Caco-2 (cell line): ENCODE data around the gene ZNF141. TPM values are rescaled to one million over a fixed set of nuclear protein-coding genes. Genes with fewer than 3 reads are reported as not detected.

Experiments used
- BruUV-seq: library from RNA; stranded (reverse); fragments of 400-500 nt; replicated peaks from 2 replicates; lab custom pipeline; 2021; lab: Mats Ljungman, UMichigan
- CTCF ChIA-PET: fragments of 300-600 bp; sonication (Branson Sonifier 250); formaldehyde crosslinking; loops from one replicate; lab custom pipeline; 2022; ENCODE audit warnings: antibody characterized with exemption; lab: Charles Lee
- POLR2A ChIA-PET: fragments of 300-600 bp; sonication (Branson Sonifier 250); formaldehyde crosslinking; loops from one replicate; lab custom pipeline; 2022; ENCODE audit warnings: antibody characterized with exemption; lab: Charles Lee
- DNase-seq, 2 experiments: peaks; one replicate each; pipeline versions ENCODE4 v3.0.0 to v3.0.0-alpha.2; 2020 to 2022
- H3K27me3 ChIP-seq: replicated peaks from 2 replicates; pipeline ENCODE4 v1.6.0; 2011; ENCODE audit warnings: low read length; ENCODE audit not compliant: control insufficient read depth, insufficient read depth
- H3K36me3 ChIP-seq: 2 replicates; pipeline ENCODE4 v1.5.1; 2011; ENCODE audit warnings: low read length; ENCODE audit not compliant: control insufficient read depth, insufficient read depth
- H3K4me1 ChIP-seq: fragments of 250-450 bp; sonication (Bioruptor Pico); 2 replicates; pipeline ENCODE4 v1.5.1; 2020; ENCODE audit warnings: mild to moderate bottlenecking
- H3K4me3 ChIP-seq: 2 replicates; pipeline ENCODE4 v1.5.1; 2011; ENCODE audit warnings: low read depth, mild to moderate bottlenecking, control low read depth, low read length
- H3K9me3 ChIP-seq: fragments of 250-450 bp; sonication (Bioruptor Pico); 2 replicates; pipeline ENCODE4 v1.5.1; 2020; ENCODE audit warnings: mild to moderate bottlenecking, moderate library complexity
- H3K27ac Mint-ChIP-seq: one replicate; pipeline ENCODE4 v1.8.0; 2022; ENCODE audit warnings: mixed read lengths; ENCODE audit not compliant: unreplicated experiment
- H3K27me3 Mint-ChIP-seq: one replicate; pipeline ENCODE4 v1.8.0; 2022; ENCODE audit warnings: mixed read lengths; ENCODE audit not compliant: insufficient read depth, unreplicated experiment
- H3K36me3 Mint-ChIP-seq: one replicate; pipeline ENCODE4 v1.8.0; 2022; ENCODE audit warnings: mild to moderate bottlenecking, mixed read lengths; ENCODE audit not compliant: insufficient read depth, unreplicated experiment
- H3K4me1 Mint-ChIP-seq: one replicate; pipeline ENCODE4 v1.8.0; 2022; ENCODE audit warnings: low read depth, mixed read lengths; ENCODE audit not compliant: unreplicated experiment
- H3K4me3 Mint-ChIP-seq: one replicate; pipeline ENCODE4 v1.8.0; 2022; ENCODE audit warnings: mild to moderate bottlenecking, moderate library complexity, mixed read lengths; ENCODE audit not compliant: unreplicated experiment
- H3K9me3 Mint-ChIP-seq: one replicate; pipeline ENCODE4 v1.8.0; 2022; ENCODE audit warnings: mixed read lengths; ENCODE audit not compliant: unreplicated experiment
- CTCF ChIP-seq, 2 experiments: fragments of 200-600 bp in 1 of 2; IDR thresholded peaks; 1 replicate in 1 of 2; 2 replicates in 1 of 2; pipeline versions ENCODE4 v1.5.1 to v1.8.0; 2011 to 2022; ENCODE audit warnings: antibody characterized with exemption in 1 of 2, control low read depth in 1 of 2, inconsistent platforms in 1 of 2, low read depth in 1 of 2, low read length in 1 of 2, mild to moderate bottlenecking in 1 of 2, moderate library complexity in 1 of 2; ENCODE audit not compliant: insufficient read depth in 1 of 2, severe bottlenecking in 1 of 2, unreplicated experiment in 1 of 2
- intact Hi-C: fragments of 100-400 bp; cut with micrococcal nuclease; formaldehyde crosslinking; loops from one replicate; pipeline ENCODE4 v1.10.0; 2022; ENCODE audit not compliant: unreplicated experiment
- total RNA-seq: library from RNA; stranded (reverse); gene quantifications from 2 replicates; pipeline ENCODE4 v1.2.3, GENCODE V29; 2022

ZNF141 gene
- total RNA-seq, 1 experiment from 2014 or later = 32.5 TPM

GRCh38 chr4:328729-329128, 8.9 kb upstream of the ZNF141 start:
- ChIA-PET POLR2A (no interaction called here), CTCF (no interaction called here)
- Mint-ChIP-seq H3K4me3 (no peak overlapping the region), H3K4me1 (no peaks in the 10 kb centered on the region), H3K27me3 (no peaks in the 10 kb centered on the region), H3K9me3 (peaks cover 12% of the 10 kb centered on the region), H3K36me3 (no peaks in the 10 kb centered on the region), H3K27ac (no peak overlapping the region)
- DNase-seq = peak in 1 of 2 experiments; percentile 2
- Histone ChIP-seq H3K4me3 (no peak overlapping the region), H3K27me3 (no peaks in the 10 kb centered on the region), H3K9me3 (no peaks in the 10 kb centered on the region), H3K4me1 (no peaks in the 10 kb centered on the region), H3K36me3 (no peaks in the 10 kb centered on the region)
- intact Hi-C loops = no loop called here
- BruUV-seq = no TSS peak
- TF ChIP-seq CTCF (IDR thresholded peaks at IDR 0.05; ENCODE audit: insufficient read depth in 1 of 2, low read depth in 1 of 2, low read length in 1 of 2, severe bottlenecking in 1 of 2, unreplicated experiment in 1 of 2) = no peak

GRCh38 chr4:335515-335914, 2.1 kb upstream of the ZNF141 start:
- no peaks in the 10 kb centered on the region for H3K27me3 ChIP-seq
- no peaks in the 10 kb centered on the region for H3K27me3 Mint-ChIP-seq
- H3K36me3 Mint-ChIP-seq = peaks cover 34% of the 10 kb centered on the region
- DNase-seq = no peak
- no TSS peak for BruUV-seq
- POLR2A ChIA-PET = no interaction called here
- 0 out of 2 replicates have a peak, but pooled peaks cover 4% of the 10 kb centered on the region for H3K4me1 ChIP-seq
- peak overlapping the region; percentile 97; the same call in 1 of the 2 replicates for H3K4me3 ChIP-seq
- H3K4me3 Mint-ChIP-seq = peak overlapping the region; percentile 67
- peaks cover 4% of the 10 kb centered on the region for H3K36me3 ChIP-seq
- no peak overlapping the region for H3K27ac Mint-ChIP-seq
- CTCF ChIA-PET = no interaction called here
- no peaks in the 10 kb centered on the region for H3K4me1 Mint-ChIP-seq
- peaks cover 6% of the 10 kb centered on the region for H3K9me3 Mint-ChIP-seq
- intact Hi-C loops = loop anchor here (10.0 kb wide), 1 partner anchor 139 kb away; no protein-coding TSS in a partner anchor
- no peak for TF ChIP-seq CTCF (IDR thresholded peaks at IDR 0.05; ENCODE audit: insufficient read depth in 1 of 2, low read depth in 1 of 2, low read length in 1 of 2, severe bottlenecking in 1 of 2, unreplicated experiment in 1 of 2)
- 0 out of 2 replicates have a peak, but pooled peaks cover 8% of the 10 kb centered on the region for H3K9me3 ChIP-seq

- no TSS peak for BruUV-seq
- intact Hi-C loops = loop anchor here (10.0 kb wide), 1 partner anchor 139 kb away; no protein-coding TSS in a partner anchor
These were observed 1.3 kb upstream of the ZNF141 start for GRCh38 chr4:336099-336892.

More at GRCh38 chr4:336099-336892, 1.3 kb upstream of the ZNF141 start:
- no peaks in the 10 kb centered on the region for H3K27me3 ChIP-seq
- Mint-ChIP-seq H3K27me3 (no peaks in the 10 kb centered on the region), H3K27ac (no peak overlapping the region), H3K36me3 (peaks cover 41% of the 10 kb centered on the region), H3K4me1 (no peaks in the 10 kb centered on the region), H3K9me3 (peaks cover 9% of the 10 kb centered on the region), H3K4me3 (peak overlapping the region; percentile 84)
- H3K36me3 ChIP-seq = peaks cover 4% of the 10 kb centered on the region
- CTCF ChIA-PET = no interaction called here
- H3K9me3 ChIP-seq = 0 out of 2 replicates have a peak, but pooled peaks cover 14% of the 10 kb centered on the region
- DNase-seq = peak in 1 of 2 experiments; percentile 50
- TF ChIP-seq CTCF (IDR thresholded peaks at IDR 0.05; ENCODE audit: insufficient read depth in 1 of 2, low read depth in 1 of 2, low read length in 1 of 2, severe bottlenecking in 1 of 2, unreplicated experiment in 1 of 2) = no peak
- POLR2A ChIA-PET = no interaction called here
- H3K4me3 ChIP-seq = peak overlapping the region; percentile 97
- H3K4me1 ChIP-seq = 0 out of 2 replicates have a peak, but pooled peaks cover 4% of the 10 kb centered on the region
